GM12878 (cell line): ENCODE results near the gene FAM98C. TPM values are rescaled to one million over a fixed set of nuclear protein-coding genes. Genes with fewer than 3 reads are reported as not detected.
"Not testable (repeated sequence)": the region's sequence is repeated elsewhere in the genome, so short reads cannot be mapped to it uniquely, and the experiment has no call there.

Source experiments
- ATAC-seq: fragments of 200-7000 bp; cut with Tn5 transposase; 3 replicates; pipeline ENCODE4 v1.9.1; 2020; ENCODE audit warnings: mild to moderate bottlenecking, moderate library complexity
- BruUV-seq: library from RNA; stranded (reverse); fragments of 400-500 nt; replicated peaks from 2 replicates; lab custom pipeline; 2021; lab: Mats Ljungman, UMichigan
- CTCF ChIA-PET: fragments of 300-600 bp; sonication (Branson Sonifier 250); formaldehyde crosslinking; extraction: SDS; loops from one replicate; lab custom pipeline; 2021; ENCODE audit warnings: inconsistent platforms; lab: Yijun Ruan, JAX
- POLR2A ChIA-PET: fragments of 350-600 bp; formaldehyde crosslinking; extraction: SDS; loops from one replicate; lab custom pipeline; 2021; ENCODE audit warnings: inconsistent platforms; lab: Charles Lee
- RAD21 ChIA-PET: fragments of 300-600 bp; sonication (Branson Sonifier 250); formaldehyde crosslinking; loops from one replicate; lab custom pipeline; 2023; ENCODE audit warnings: antibody characterized with exemption; ENCODE audit not compliant: unreplicated experiment; lab: Charles Lee
- SMC1A ChIA-PET: fragments of 300-600 bp; sonication (Branson Sonifier 250); formaldehyde crosslinking; loops from one replicate; lab custom pipeline; 2023; ENCODE audit not compliant: unreplicated experiment, uncharacterized antibody; lab: Charles Lee
- DNase-seq: peaks from one replicate; pipeline ENCODE4 v3.0.0-alpha.2; 2011; ENCODE audit warnings: low read depth, low spot score
- FAIRE-seq: peaks from 3 replicates; lab custom pipeline; 2011; peaks lifted over from hg19 to GRCh38; lab: Jason Lieb, UNC
- H2AFZ ChIP-seq: 2 replicates; pipeline ENCODE4 v1.6.0; 2011; ENCODE audit warnings: low read depth, low read length, control low read depth; ENCODE audit not compliant: control insufficient read depth
- H3K27ac ChIP-seq: 2 replicates; pipeline ENCODE4 v1.5.1; 2011; ENCODE audit warnings: control low read depth; ENCODE audit not compliant: control insufficient read depth, insufficient read depth
- H3K27me3 ChIP-seq, 2 experiments: replicated peaks in 1 of 2; 2 replicates each; pipeline versions ENCODE4 v1.6.0 to v1.6.1; 2011; ENCODE audit warnings: low read length in 1 of 2; ENCODE audit not compliant: control insufficient read depth in 2 of 2, insufficient read depth in 2 of 2
- H3K36me3 ChIP-seq, 2 experiments: 2 replicates each; pipeline ENCODE4 v1.5.1; 2011; ENCODE audit warnings: low read length in 1 of 2; ENCODE audit not compliant: control insufficient read depth in 2 of 2, insufficient read depth in 2 of 2
- H3K4me1 ChIP-seq: 2 replicates; pipeline ENCODE4 v1.6.1; 2011; ENCODE audit warnings: mild to moderate bottlenecking, low read length, moderate library complexity, mixed read lengths; ENCODE audit not compliant: control insufficient read depth, insufficient read depth
- H3K4me2 ChIP-seq: 2 replicates; pipeline ENCODE4 v1.6.0; 2011; ENCODE audit warnings: control low read depth; ENCODE audit not compliant: control insufficient read depth, insufficient read depth
- H3K4me3 ChIP-seq: fragments of 200-600 bp; sonication (generic); 2 replicates; pipeline ENCODE4 v1.5.1; 2016
- H3K79me2 ChIP-seq: 2 replicates; pipeline ENCODE4 v1.6.0; 2011; ENCODE audit warnings: low read length; ENCODE audit not compliant: control insufficient read depth, insufficient read depth
- H3K9ac ChIP-seq: 2 replicates; pipeline ENCODE4 v1.8.0; 2011; ENCODE audit warnings: low read length, control low read depth, mixed read lengths; ENCODE audit not compliant: control insufficient read depth, insufficient read depth
- H3K9me3 ChIP-seq: replicated peaks from 3 replicates; pipeline ENCODE4 v1.5.1; 2011; ENCODE audit warnings: mild to moderate bottlenecking, low read length; ENCODE audit not compliant: control insufficient read depth, insufficient read depth
- H4K20me1 ChIP-seq: 2 replicates; pipeline ENCODE4 v1.6.0; 2011; ENCODE audit not compliant: control insufficient read depth, insufficient read depth
- ATF7 ChIP-seq: fragments of 450-650 bp; IDR thresholded peaks from 2 replicates; pipeline ENCODE4 v1.6.1; 2016; ENCODE audit warnings: low read depth, mild to moderate bottlenecking
- BHLHE40 ChIP-seq, 2 experiments: fragments of 450-650 bp in 1 of 2; IDR thresholded peaks; 2 replicates each; pipeline ENCODE4 v1.6.1; 2011 to 2017; ENCODE audit warnings: low read depth in 2 of 2, borderline replicate concordance in 1 of 2, improper control_type of control experiment in 1 of 2, low read length in 1 of 2, mild to moderate bottlenecking in 1 of 2
- HDGF ChIP-seq: fragments of 450-650 bp; IDR thresholded peaks from 2 replicates; pipeline ENCODE4 v1.6.1; 2016; ENCODE audit warnings: antibody characterized with exemption
- IRF4 ChIP-seq: IDR thresholded peaks from 2 replicates; pipeline ENCODE4 v1.6.1; 2011; ENCODE audit warnings: low read depth, low read length
- JUNB ChIP-seq: IDR thresholded peaks from 2 replicates; pipeline ENCODE4 v1.6.1; 2016; ENCODE audit warnings: antibody characterized with exemption, mild to moderate bottlenecking
- MLLT1 ChIP-seq: fragments of 450-650 bp; IDR thresholded peaks from 2 replicates; pipeline ENCODE4 v1.6.1; 2016; ENCODE audit warnings: mild to moderate bottlenecking
- MXI1 ChIP-seq: fragments of 150-350 bp; IDR thresholded peaks from 2 replicates; pipeline ENCODE4 v1.6.1; 2011; ENCODE audit warnings: low read depth, mild to moderate bottlenecking, inconsistent platforms, low read length, improper control_type of control experiment
- NBN ChIP-seq: fragments of 450-650 bp; IDR thresholded peaks from 2 replicates; pipeline ENCODE4 v1.6.1; 2016
- PKNOX1 ChIP-seq: fragments of 450-650 bp; IDR thresholded peaks from 2 replicates; pipeline ENCODE4 v1.6.1; 2016; ENCODE audit warnings: mild to moderate bottlenecking
- RELA ChIP-seq: fragments of 450-650 bp; IDR thresholded peaks from 2 replicates; pipeline ENCODE4 v1.8.0; 2014; ENCODE audit warnings: borderline replicate concordance; ENCODE audit not compliant: partially characterized antibody
- SKIL ChIP-seq: fragments of 450-650 bp; IDR thresholded peaks from 2 replicates; pipeline ENCODE4 v1.6.1; 2017; ENCODE audit warnings: mild to moderate bottlenecking, low read depth, inconsistent platforms; ENCODE audit not compliant: poor library complexity, severe bottlenecking
- SP1 ChIP-seq: IDR thresholded peaks from one replicate; pipeline ENCODE4 v1.6.1; 2011; ENCODE audit warnings: low read depth, low read length
- ZNF384 ChIP-seq: IDR thresholded peaks from 2 replicates; pipeline ENCODE4 v1.6.1; 2012; ENCODE audit warnings: low read depth, mild to moderate bottlenecking, low read length, improper control_type of control experiment, borderline replicate concordance
- ZNF687 ChIP-seq: fragments of 450-650 bp; IDR thresholded peaks from 2 replicates; pipeline ENCODE4 v1.6.1; 2017; ENCODE audit warnings: mild to moderate bottlenecking, moderate library complexity
- whole genome bisulfite sequencing: methylation state at CpG from one replicate; pipeline ENCODE4 v1.1.6; 2016; ENCODE audit warnings: low lambda C conversion rate; ENCODE audit not compliant: insufficient replicate concordance, insufficient coverage; ENCODE audit errors: missing lambda C conversion rate; 5-methylcytosine and 5-hydroxymethylcytosine counted together
- in situ Hi-C: fragments of 300-500 bp; cut with MboI; formaldehyde crosslinking; loops from 9 replicates; pipeline ENCODE4 v1.14.3; 2018; ENCODE audit warnings: mixed read lengths
- intact Hi-C: fragments of 100-400 bp; cut with micrococcal nuclease; formaldehyde crosslinking; loops from one replicate; pipeline ENCODE4 v1.14.2; 2022; ENCODE audit not compliant: unreplicated experiment
- polyA plus RNA-seq, 11 experiments: library from polyadenylated mRNA; depleted of rRNA in 4 of 11; unstranded in 6 of 11; stranded (reverse) in 5 of 11; fragments of >200 nt; fragmentation: Nextera tagmentation in 4 of 11; fragmentation: Illumina TruSeq in 1 of 11; extraction: Ambion mirVana in 4 of 11; extraction: Trizol in 1 of 11; gene quantifications; 1 replicate in 1 of 11; 2 replicates in 10 of 11; pipeline versions ENCODE4 v1.2.1 to v1.2.3, GENCODE V29; 2011 to 2016; ENCODE audit warnings: inconsistent platforms in 2 of 11, missing spikeins in 2 of 11, low read depth in 1 of 11
- total RNA-seq, 4 experiments: library from RNA; depleted of rRNA in 3 of 4; stranded (reverse); fragments of >200 nt in 3 of 4; fragmentation: Illumina TruSeq in 1 of 4; extraction: Trizol in 1 of 4; gene quantifications; 2 replicates each; pipeline versions ENCODE4 v1.2.1 to v1.2.3, GENCODE V29; 2013 to 2021

The FAM98C gene
- total and polyA plus RNA-seq, 10 of the 15 experiments (the other 5 are each of a cell fraction or from before 2014, with no cell fraction given): 1.4 to 17.2 (median 9.5) TPM

- in situ Hi-C loops, H3K4me3 ChIP-seq, H3K27ac ChIP-seq, BruUV-seq, H3K27me3 ChIP-seq, intact Hi-C loops, H3K79me2 ChIP-seq, H3K36me3 ChIP-seq, H4K20me1 ChIP-seq, H3K9me3 ChIP-seq: not testable (repeated sequence)
- WGBS: 3% methylated on average over 17 of the region's 17 CpGs
- ATAC-seq: peak; percentile 89
- peak; percentile 78 for FAIRE-seq
- Histone ChIP-seq H3K4me2 (peak overlapping the region; percentile 19), H2AFZ (peak overlapping the region; percentile 64), H3K9ac (peak overlapping the region; percentile 25), H3K4me1 (peaks cover 16% of the 10 kb centered on the region)
- RAD21 ChIA-PET: interaction anchor here (0.8 kb wide), 1 partner anchor 404 kb away, joined by 3 read pairs; the partner anchor contains the start of gene ECH1
- POLR2A ChIA-PET: interaction anchor here (0.6 to 0.7 kb wide), 2 partner anchors 502 to 1513 kb away, joined by 3 to 4 read pairs; no protein-coding TSS in a partner anchor
- peak; percentile 55 for DNase-seq
- SMC1A ChIA-PET: interaction anchor here (3.7 kb wide), 1 partner anchor 23 kb away, joined by 17 read pairs; the partner anchor contains the start of gene FAM98C
- CTCF ChIA-PET: interaction anchor here (0.7 to 1.0 kb wide), 2 partner anchors 25 to 27 kb away, joined by 3 read pairs; partner anchors contain the start of gene FAM98C
- TF ChIP-seq RELA (peak; percentile 52), HDGF (peak; percentile 62; the same call in 1 of the 2 replicates), NBN (peak; percentile 81), ATF7 (peak; percentile 63), JUNB (peak; percentile 89), BHLHE40 (IDR thresholded peaks at IDR 0.05; ENCODE audit: borderline replicate concordance in 1 of 2, low read depth in 2 of 2, low read length in 1 of 2) (peak; percentile 21 to 28; a peak in 1 of 4 replicates), SKIL (peak; percentile 83), IRF4 (peak; percentile 56; the same call in 1 of the 2 replicates), MXI1 (0 out of 2 replicates have a peak, but pooled peaks have one; percentile 50), ZNF384 (peak; percentile 88), SP1 (peak; percentile 26), ZNF687 (peak; percentile 57; the same call in 1 of the 2 replicates), PKNOX1 (peak; percentile 24; the same call in 1 of the 2 replicates), MLLT1 (peak; percentile 20; the same call in 1 of the 2 replicates)
These were observed 24.3 kb downstream of the FAM98C start for GRCh38 chr19:38427035-38427677.
